Kidney (tissue), 14 donors: ENCODE measurements around the gene GSAP. TPM values are rescaled to one million over a fixed set of nuclear protein-coding genes. Genes with fewer than 3 reads are reported as not detected.

Source experiments
- DNase-seq, 5 donors: peaks; one replicate each; pipeline ENCODE4 v3.0.0-alpha.2; 2013 to 2020
- FAIRE-seq: peaks from 2 replicates; lab custom pipeline; 2012; peaks lifted over from hg19 to GRCh38; lab: Jason Lieb, UNC
- H3K27ac ChIP-seq, 2 donors: one replicate each; pipeline ENCODE4 v1.7.0; 2013; ENCODE audit warnings: low read depth in 2 of 2, low read length in 2 of 2, inconsistent platforms in 1 of 2
- H3K27me3 ChIP-seq: one replicate; pipeline ENCODE4 v1.7.1; 2013; ENCODE audit warnings: low read length, inconsistent platforms; ENCODE audit not compliant: control insufficient read depth, insufficient read depth
- H3K36me3 ChIP-seq, 3 donors: one replicate each; pipeline versions ENCODE4 v1.7.0 to v1.7.1; 2013; ENCODE audit warnings: low read length in 3 of 3, control low read depth in 1 of 3, inconsistent platforms in 1 of 3; ENCODE audit not compliant: insufficient read depth in 3 of 3, control insufficient read depth in 2 of 3
- H3K4me1 ChIP-seq, 3 donors: one replicate each; pipeline versions ENCODE4 v1.7.0 to v1.7.1; 2013; ENCODE audit warnings: low read length in 3 of 3, inconsistent platforms in 1 of 3, low read depth in 1 of 3; ENCODE audit not compliant: control insufficient read depth in 2 of 3, insufficient read depth in 2 of 3
- H3K4me3 ChIP-seq, 3 donors: one replicate each; pipeline versions ENCODE4 v1.7.0 to v1.8.1; 2013; ENCODE audit warnings: low read length in 3 of 3, control low read depth in 1 of 3, inconsistent platforms in 1 of 3
- H3K9ac ChIP-seq, 3 donors: one replicate each; pipeline versions ENCODE4 v1.7.0 to v1.7.1; 2013; ENCODE audit warnings: low read length in 3 of 3, control low read depth in 1 of 3, inconsistent platforms in 1 of 3
- H3K9me3 ChIP-seq, 3 donors: one replicate each; pipeline versions ENCODE4 v1.7.0 to v1.7.1; 2013; ENCODE audit warnings: low read length in 3 of 3, control low read depth in 1 of 3, inconsistent platforms in 1 of 3; ENCODE audit not compliant: control insufficient read depth in 2 of 3, insufficient read depth in 1 of 3
- CTCF ChIP-seq: IDR thresholded peaks from 3 replicates; pipeline ENCODE4 v1.5.1; 2012; ENCODE audit warnings: mild to moderate bottlenecking, moderate library complexity, borderline replicate concordance; ENCODE audit not compliant: insufficient read depth; ENCODE audit errors: extremely low read depth
- intact Hi-C: fragments of 100-400 bp; cut with DNase I; formaldehyde crosslinking; loops from one replicate; pipeline ENCODE4 v1.11.1; 2022
- polyA plus RNA-seq: library from polyadenylated mRNA; stranded (reverse); fragments of 350-450 nt; fragmentation: Illumina TruSeq; extraction: RNeasy Lipid Tissue Mini Kit (QIAGEN cat#74804); gene quantifications from one replicate; pipeline ENCODE4 v1.2.3, GENCODE V29; 2014; ENCODE audit warnings: low read depth, low replicate concordance; ENCODE audit not compliant: insufficient read depth
- total RNA-seq: library from RNA; stranded (reverse); fragmentation: NEBNext Ultra II Directional; extraction: Animal tissue kit (Norgen Biotek cat#: 25700); gene quantifications from one replicate; pipeline ENCODE4 v1.2.1, GENCODE V29; 2021
- donor health status: control.
- donor health status: control.
- donor health status: control.
- donor health status: control.
- donor health status: control.
- donor health status: DM: yes; HTN: yes; CAD: no.
- donor health status: Normal renal cell carcinoma (clear cell type).

GSAP gene
- total and polyA plus RNA-seq, 2 donors from 2014 or later = 11.7 to 29.4 TPM

GRCh38 chr7:77353911-77354310 lies 62.2 kb downstream of the GSAP start:
- intact Hi-C loops = no loop called here
- H3K36me3 ChIP-seq = peaks cover 0 to 5% (median 4%) of the 10 kb centered on the region in 3 donors
- H3K4me3 ChIP-seq = no peak overlapping the region
- H3K27me3 ChIP-seq = no peaks in the 10 kb centered on the region
- H3K27ac ChIP-seq = no peak overlapping the region
- peaks cover 0 to 8% (median 2%) of the 10 kb centered on the region in 3 donors for H3K4me1 ChIP-seq
- FAIRE-seq = no peak
- H3K9ac ChIP-seq = no peak overlapping the region
- DNase-seq = no peak
- no peak for TF ChIP-seq CTCF
- no peaks in the 10 kb centered on the region for H3K9me3 ChIP-seq

GRCh38 chr7:77353407-77353721 lies 62.8 kb downstream of the GSAP start:
- Histone ChIP-seq H3K9me3 (no peaks in the 10 kb centered on the region), H3K27me3 (no peaks in the 10 kb centered on the region), H3K4me3 (no peak overlapping the region), H3K4me1 (peaks cover 2 to 14% (median 3%) of the 10 kb centered on the region in 3 donors), H3K36me3 (peaks cover 0 to 5% (median 4%) of the 10 kb centered on the region in 3 donors), H3K27ac (no peak overlapping the region), H3K9ac (no peak overlapping the region)
- intact Hi-C loops = no loop called here
- FAIRE-seq (no peak), DNase-seq (no peak)
- no peak for TF ChIP-seq CTCF

GRCh38 chr7:77352665-77353406 lies 63.3 kb downstream of the GSAP start:
- Histone ChIP-seq H3K4me1 (peaks cover 2 to 16% (median 3%) of the 10 kb centered on the region in 3 donors), H3K9ac (no peak overlapping the region), H3K36me3 (peaks cover 0 to 5% (median 4%) of the 10 kb centered on the region in 3 donors), H3K4me3 (no peak overlapping the region), H3K9me3 (no peaks in the 10 kb centered on the region), H3K27ac (no peak overlapping the region), H3K27me3 (no peaks in the 10 kb centered on the region)
- DNase-seq (no peak), FAIRE-seq (no peak)
- no peak for TF ChIP-seq CTCF
- intact Hi-C loops = no loop called here
